K562 (cell line): ENCODE results near the gene SCFD2. TPM values are rescaled to one million over a fixed set of nuclear protein-coding genes. Genes with fewer than 3 reads are reported as not detected.
A peak's percentile ranks its signal among the peaks of the same experiment; 100 is the strongest.

Source experiments
- ATAC-seq: fragments of 200-7000 bp; cut with Tn5 transposase; 3 replicates; pipeline ENCODE4 v1.9.1; 2020; ENCODE audit warnings: moderate library complexity
- BruUV-seq: library from RNA; stranded (reverse); fragments of 400-500 nt; replicated peaks from 2 replicates; lab custom pipeline; 2021; lab: Mats Ljungman, UMichigan
- CTCF ChIA-PET: fragments of 300-600 bp; formaldehyde crosslinking; extraction: SDS; loops from one replicate; lab custom pipeline; 2021; ENCODE audit warnings: low intra/inter-chr PET ratio; lab: Yijun Ruan, JAX
- POLR2A ChIA-PET: fragments of 300-600, 350-650 bp; sonication (Branson Sonifier 250); formaldehyde crosslinking; extraction: SDS; loops from one replicate; lab custom pipeline; 2021; ENCODE audit warnings: antibody characterized with exemption, inconsistent platforms; lab: Yijun Ruan, JAX
- DNase-seq, 4 experiments: peaks; one replicate each; pipeline versions ENCODE4 v3.0.0 to v3.0.0-alpha.2; 2011 to 2018; ENCODE audit warnings: low spot score in 3 of 4, mixed read lengths in 3 of 4; ENCODE audit errors: extremely low read depth in 1 of 4
- FAIRE-seq: peaks from 2 replicates; lab custom pipeline; 2011; peaks lifted over from hg19 to GRCh38; lab: Jason Lieb, UNC
- H2AFZ ChIP-seq: 2 replicates; pipeline ENCODE4 v1.6.0; 2011; ENCODE audit warnings: low read depth, low read length, control low read depth, inconsistent platforms
- H3K27ac ChIP-seq: fragments of 200-600 bp; 3 replicates; pipeline ENCODE4 v1.8.0; 2011; ENCODE audit warnings: low read depth, mild to moderate bottlenecking, control low read depth, inconsistent platforms, low read length, moderate library complexity, mixed read lengths; ENCODE audit errors: extremely low read depth
- H3K27me3 ChIP-seq, 2 experiments: fragments of 300-600 bp in 1 of 2; 2 replicates in 1 of 2; 3 replicates in 1 of 2; pipeline versions ENCODE4 v1.6.0 to v1.8.0; 2011; ENCODE audit warnings: inconsistent platforms in 2 of 2, low read length in 2 of 2, mild to moderate bottlenecking in 1 of 2, mixed read lengths in 1 of 2, moderate library complexity in 1 of 2; ENCODE audit not compliant: control insufficient read depth in 2 of 2, insufficient read depth in 2 of 2
- H3K36me3 ChIP-seq: fragments of 300-600 bp; 3 replicates; pipeline ENCODE4 v1.8.0; 2011; ENCODE audit warnings: mild to moderate bottlenecking, low read length, inconsistent platforms; ENCODE audit not compliant: control insufficient read depth, insufficient read depth
- H3K4me1 ChIP-seq, 2 experiments: fragments of 200-600 bp in 1 of 2; replicated peaks in 1 of 2; 2 replicates in 1 of 2; 3 replicates in 1 of 2; pipeline versions ENCODE4 v1.5.1 to v1.8.0; 2011; ENCODE audit warnings: inconsistent platforms in 2 of 2, low read length in 2 of 2, mild to moderate bottlenecking in 1 of 2, mixed read lengths in 1 of 2, moderate library complexity in 1 of 2; ENCODE audit not compliant: control insufficient read depth in 2 of 2, insufficient read depth in 2 of 2
- H3K4me2 ChIP-seq: 2 replicates; pipeline ENCODE4 v1.6.1; 2011; ENCODE audit warnings: low read length, control low read depth, inconsistent platforms, mixed read lengths; ENCODE audit not compliant: insufficient read depth
- H3K4me3 ChIP-seq: fragments of 200-600 bp; sonication (generic), shearing (Covaris generic); 2 replicates; pipeline ENCODE4 v1.5.1; 2016; ENCODE audit warnings: control low read depth, inconsistent platforms
- H3K79me2 ChIP-seq: fragments of 200-600 bp; 3 replicates; pipeline ENCODE4 v1.8.0; 2011; ENCODE audit warnings: low read length, inconsistent platforms; ENCODE audit not compliant: control insufficient read depth, insufficient read depth
- H3K9ac ChIP-seq, 2 experiments: 2 replicates each; pipeline versions ENCODE4 v1.6.0 to v1.6.1; 2011; ENCODE audit warnings: low read depth in 2 of 2, low read length in 2 of 2, control low read depth in 1 of 2, inconsistent platforms in 1 of 2, mild to moderate bottlenecking in 1 of 2, mixed read lengths in 1 of 2; ENCODE audit not compliant: insufficient read depth in 1 of 2
- H3K9me1 ChIP-seq: one replicate; pipeline ENCODE4 v1.6.0; 2011; ENCODE audit warnings: inconsistent platforms, mild to moderate bottlenecking, low read length, moderate library complexity; ENCODE audit not compliant: control insufficient read depth, insufficient read depth
- H3K9me3 ChIP-seq: replicated peaks from 2 replicates; pipeline ENCODE4 v1.5.1; 2011; ENCODE audit warnings: low read depth, low read length, inconsistent platforms; ENCODE audit not compliant: control insufficient read depth, insufficient read depth
- H4K20me1 ChIP-seq: replicated peaks from 2 replicates; pipeline ENCODE4 v1.6.1; 2011; ENCODE audit warnings: low read length, inconsistent platforms, mixed read lengths; ENCODE audit not compliant: control insufficient read depth, insufficient read depth
- CREB1 ChIP-seq, 2 experiments: sonication (generic) in 1 of 2; formaldehyde crosslinking in 1 of 2; IDR thresholded peaks; 2 replicates each; pipeline versions ENCODE4 v1.6.1 to v1.8.0; 2012 to 2022; ENCODE audit warnings: inconsistent platforms in 1 of 2, mild to moderate bottlenecking in 1 of 2, missing genetic modification reagents in 1 of 2, moderate library complexity in 1 of 2
- RNF2 ChIP-seq: sonication (generic); IDR thresholded peaks from 2 replicates; pipeline ENCODE4 v1.6.1; 2016
- SAFB2 ChIP-seq: fragments of 200-400 bp; formaldehyde crosslinking; IDR thresholded peaks from 2 replicates; pipeline ENCODE4 v1.6.1; 2018; ENCODE audit warnings: borderline replicate concordance, low read length, low read depth, moderate library complexity; ENCODE audit not compliant: severe bottlenecking
- ZFP36 ChIP-seq: fragments of 150-350 bp; IDR thresholded peaks from 2 replicates; pipeline ENCODE4 v1.6.1; 2018; ENCODE audit warnings: low read length, low read depth; ENCODE audit not compliant: partially characterized antibody
- WGBS: fragments of 100-300 bp; shearing (Covaris generic); methylation state at CpG from one replicate; pipeline ENCODE4 v1.1.6; 2016; ENCODE audit warnings: low coverage, mixed read lengths; ENCODE audit not compliant: insufficient coverage; ENCODE audit errors: missing lambda C conversion rate; 5-methylcytosine and 5-hydroxymethylcytosine counted together
- in situ Hi-C: fragments of 300-500 bp; cut with MboI; formaldehyde crosslinking; loops from 4 replicates; pipeline ENCODE4 v1.15.0; 2018; ENCODE audit warnings: inconsistent platforms, mixed read lengths
- intact Hi-C: fragments of 100-400 bp; cut with micrococcal nuclease; formaldehyde crosslinking; loops from 2 replicates; pipeline ENCODE4 v1.14.2; 2022
- polyA plus RNA-seq, 8 experiments: library from polyadenylated mRNA; depleted of rRNA in 4 of 8; stranded (reverse) in 5 of 8; unstranded in 3 of 8; fragments of >200 nt; fragmentation: Nextera tagmentation in 2 of 8; fragmentation: Illumina TruSeq in 1 of 8; extraction: Ambion mirVana in 2 of 8; extraction: Trizol in 1 of 8; gene quantifications; 2 replicates each; pipeline versions ENCODE4 v1.2.1 to v1.2.3, GENCODE V29; 2011 to 2014; ENCODE audit warnings: inconsistent platforms in 1 of 8, missing spikeins in 1 of 8
- total RNA-seq, 7 experiments: library from RNA; depleted of rRNA in 6 of 7; stranded (reverse); fragments of >200 nt in 6 of 7; fragmentation: Illumina TruSeq in 2 of 7; extraction: Trizol in 2 of 7; gene quantifications; 2 replicates each; pipeline versions ENCODE4 v1.2.1 to v1.2.3, GENCODE V29; 2011 to 2021; ENCODE audit warnings: low replicate concordance in 1 of 7
- TF ChIP-seq, protein P1 (sequence below): fragments of 450-650 bp; formaldehyde crosslinking; IDR thresholded peaks from 2 replicates; pipeline ENCODE4 v1.4.0; 2020; ENCODE audit warnings: mild to moderate bottlenecking, moderate library complexity

The SCFD2 gene
- total and polyA plus RNA-seq, 9 of the 15 experiments (the other 6 are each of a cell fraction or from before 2014, with no cell fraction given), result 5.7 to 30.3 (median 22.8) TPM

DNA sequence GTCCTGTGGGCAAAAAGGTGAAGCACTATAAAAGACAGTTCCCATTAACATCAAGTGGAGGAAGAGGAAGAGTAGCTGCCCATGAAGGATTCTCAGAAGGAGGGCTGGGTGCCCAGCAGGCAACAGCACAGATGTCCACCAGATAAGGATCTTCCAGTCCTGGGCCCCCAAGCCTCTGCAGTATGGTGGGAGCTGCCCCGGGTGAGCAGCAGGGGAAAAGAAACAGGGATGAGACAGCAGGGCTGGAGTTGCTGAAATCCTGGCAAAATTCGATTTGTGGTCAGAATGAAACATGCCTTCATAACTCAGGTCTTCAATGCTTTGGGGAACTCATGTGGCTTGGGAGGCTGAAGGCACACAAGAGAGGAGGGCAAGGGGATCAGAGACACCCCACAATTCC lies 409.2 kb downstream of the SCFD2 start:
- no peaks in the 10 kb centered on the region for H3K36me3 ChIP-seq
- CTCF ChIA-PET, result no interaction called here
- H3K9ac ChIP-seq, result no peak overlapping the region
- DNase-seq (no peak), ATAC-seq (no peak), FAIRE-seq (no peak)
- H2AFZ ChIP-seq, result no peak overlapping the region
- H3K9me3 ChIP-seq, result no peaks in the 10 kb centered on the region
- H3K27ac ChIP-seq, result no peak overlapping the region
- H3K9me1 ChIP-seq, result no peaks in the 10 kb centered on the region
- BruUV-seq, result no TSS peak
- no peaks in the 10 kb centered on the region for H4K20me1 ChIP-seq
- H3K79me2 ChIP-seq, result no peaks in the 10 kb centered on the region
- no peaks in the 10 kb centered on the region for H3K27me3 ChIP-seq
- WGBS, result 5% methylated on average over 2 of the region's 2 CpGs
- TF ChIP-seq, protein P1, sequence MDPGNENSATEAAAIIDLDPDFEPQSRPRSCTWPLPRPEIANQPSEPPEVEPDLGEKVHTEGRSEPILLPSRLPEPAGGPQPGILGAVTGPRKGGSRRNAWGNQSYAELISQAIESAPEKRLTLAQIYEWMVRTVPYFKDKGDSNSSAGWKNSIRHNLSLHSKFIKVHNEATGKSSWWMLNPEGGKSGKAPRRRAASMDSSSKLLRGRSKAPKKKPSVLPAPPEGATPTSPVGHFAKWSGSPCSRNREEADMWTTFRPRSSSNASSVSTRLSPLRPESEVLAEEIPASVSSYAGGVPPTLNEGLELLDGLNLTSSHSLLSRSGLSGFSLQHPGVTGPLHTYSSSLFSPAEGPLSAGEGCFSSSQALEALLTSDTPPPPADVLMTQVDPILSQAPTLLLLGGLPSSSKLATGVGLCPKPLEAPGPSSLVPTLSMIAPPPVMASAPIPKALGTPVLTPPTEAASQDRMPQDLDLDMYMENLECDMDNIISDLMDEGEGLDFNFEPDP (CRISPR knock-in tag), result no peak
- TF ChIP-seq RNF2 (no peak), ZFP36 (no peak)
- in situ Hi-C loops (no loop called here), intact Hi-C loops (no loop called here)
- no peak overlapping the region for H3K4me3 ChIP-seq
- POLR2A ChIA-PET, result interaction anchor here (1.0 kb wide), 1 partner anchor 15 kb away, joined by 4 read pairs; no protein-coding TSS in a partner anchor
- H3K4me1 ChIP-seq, result no peaks in the 10 kb centered on the region
- no peak overlapping the region for H3K4me2 ChIP-seq

DNA sequence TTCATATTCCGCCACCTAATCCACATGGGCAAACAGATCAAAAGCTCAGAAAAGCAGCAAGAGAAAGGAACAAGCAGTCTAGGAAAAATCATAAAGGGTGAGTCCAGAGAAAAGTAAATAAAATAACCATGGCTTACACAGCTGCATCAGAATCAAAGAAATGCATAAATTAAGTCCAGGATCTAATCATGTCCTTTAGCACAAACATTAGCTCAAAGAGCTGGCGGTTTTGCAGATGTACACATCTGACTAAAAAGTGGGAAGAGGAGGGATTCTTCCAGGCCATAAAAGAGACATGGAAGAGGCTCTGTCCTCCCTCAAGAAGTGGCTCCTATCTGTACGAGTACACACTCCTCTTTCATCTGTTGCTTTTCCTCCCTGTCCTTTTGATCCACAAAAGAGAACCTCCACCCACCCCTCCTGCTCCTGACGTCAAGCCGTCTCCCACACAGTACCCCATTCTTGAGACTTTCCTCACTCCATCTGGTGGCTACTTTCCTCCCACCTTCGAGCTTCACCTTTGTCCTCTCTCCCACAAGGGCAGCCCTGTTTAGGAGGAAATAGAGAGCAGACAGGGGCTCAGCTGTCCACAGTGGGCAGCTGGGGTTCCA lies 411.2 kb downstream of the SCFD2 start:
- Histone ChIP-seq H3K9me3 (no peaks in the 10 kb centered on the region), H3K4me2 (no peak overlapping the region), H2AFZ (no peak overlapping the region), H3K9ac (no peak overlapping the region; a peak in 1 of 4 replicates), H3K27ac (no peak overlapping the region), H3K79me2 (no peaks in the 10 kb centered on the region), H3K4me3 (no peak overlapping the region), H3K4me1 (no peaks in the 10 kb centered on the region), H3K9me1 (no peaks in the 10 kb centered on the region), H3K27me3 (no peaks in the 10 kb centered on the region), H3K36me3 (no peaks in the 10 kb centered on the region), H4K20me1 (no peaks in the 10 kb centered on the region)
- no peak for ATAC-seq
- BruUV-seq, result no TSS peak
- POLR2A ChIA-PET, result no interaction called here
- FAIRE-seq, result no peak
- DNase-seq, result peak in 2 of 4 experiments; percentile 9 to 12
- in situ Hi-C loops (no loop called here), intact Hi-C loops (no loop called here)
- WGBS, result 34% methylated on average over 6 of the region's 6 CpGs
- TF ChIP-seq SAFB2, result no peak
- no peak for TF ChIP-seq CREB1 (IDR thresholded peaks at IDR 0.05)
- no peak for TF ChIP-seq CREB1 (CRISPR knock-in tag; IDR thresholded peaks at IDR 0.05)
- CTCF ChIA-PET, result no interaction called here
